ENCODE data around the gene TSPEAR.

TSPEAR gene

GRCh38 chr21:44490405-44490804 lies 221.0 kb downstream of the TSPEAR start:
- Histone ChIP-seq H3K36me3 (ENCODE audit: control insufficient read depth, insufficient read depth, low read length) (no peaks in the 10 kb centered on the region), H3K27me3 (replicated peaks; ENCODE audit: control insufficient read depth, insufficient read depth, low read length) (no peaks in the 10 kb centered on the region), H3K4me3 (replicated peaks; ENCODE audit: low read depth, low read length) (no peak overlapping the region)
- TF ChIP-seq CTCF (IDR thresholded peaks at IDR 0.05; ENCODE audit: insufficient read depth, low read length, poor library complexity, severe bottlenecking) = no peak
- no peak for DNase-seq (ENCODE audit: extremely low read depth, insufficient read length)

GRCh38 chr21:44489962-44490361 lies 221.4 kb downstream of the TSPEAR start:
- no peaks in the 10 kb centered on the region for H3K27me3 ChIP-seq (replicated peaks; ENCODE audit: control insufficient read depth, insufficient read depth, low read length)
- no peaks in the 10 kb centered on the region for H3K36me3 ChIP-seq (ENCODE audit: control insufficient read depth, insufficient read depth, low read length)
- no peak for DNase-seq (ENCODE audit: extremely low read depth, insufficient read length)
- TF ChIP-seq CTCF (IDR thresholded peaks at IDR 0.05; ENCODE audit: insufficient read depth, low read length, poor library complexity, severe bottlenecking) = peak; percentile 6
- H3K4me3 ChIP-seq (replicated peaks; ENCODE audit: low read depth, low read length) = no peak overlapping the region

- TF ChIP-seq CTCF (IDR thresholded peaks at IDR 0.05; ENCODE audit: insufficient read depth, low read length, poor library complexity, severe bottlenecking) = peak; percentile 45
- DNase-seq (ENCODE audit: extremely low read depth, insufficient read length) = no peak
- no peaks in the 10 kb centered on the region; the same call in 1 of the 2 replicates for H3K27me3 ChIP-seq (replicated peaks; ENCODE audit: control insufficient read depth, insufficient read depth, low read length)
- no peak overlapping the region for H3K4me3 ChIP-seq (replicated peaks; ENCODE audit: low read depth, low read length)
- no peaks in the 10 kb centered on the region for H3K36me3 ChIP-seq (ENCODE audit: control insufficient read depth, insufficient read depth, low read length)
Observed at GRCh38 chr21:44487831-44488230, 223.5 kb downstream of the TSPEAR start.

- DNase-seq (ENCODE audit: extremely low read depth, insufficient read length) = no peak
- TF ChIP-seq CTCF (IDR thresholded peaks at IDR 0.05; ENCODE audit: insufficient read depth, low read length, poor library complexity, severe bottlenecking) = no peak
- Histone ChIP-seq H3K4me3 (replicated peaks; ENCODE audit: low read depth, low read length) (no peak overlapping the region), H3K27me3 (replicated peaks; ENCODE audit: control insufficient read depth, insufficient read depth, low read length) (no peaks in the 10 kb centered on the region; the same call in 1 of the 2 replicates), H3K36me3 (ENCODE audit: control insufficient read depth, insufficient read depth, low read length) (no peaks in the 10 kb centered on the region)
Observed at GRCh38 chr21:44486302-44486701, 225.1 kb downstream of the TSPEAR start.

- no peak overlapping the region for H3K4me3 ChIP-seq (replicated peaks; ENCODE audit: low read depth, low read length)
Observed at GRCh38 chr21:44485796-44486195, 225.6 kb downstream of the TSPEAR start.

More at GRCh38 chr21:44485796-44486195, 225.6 kb downstream of the TSPEAR start:
- Histone ChIP-seq H3K27me3 (replicated peaks; ENCODE audit: control insufficient read depth, insufficient read depth, low read length) (no peaks in the 10 kb centered on the region; the same call in 1 of the 2 replicates), H3K36me3 (ENCODE audit: control insufficient read depth, insufficient read depth, low read length) (no peaks in the 10 kb centered on the region)
- DNase-seq (ENCODE audit: extremely low read depth, insufficient read length) = no peak
- no peak for TF ChIP-seq CTCF (IDR thresholded peaks at IDR 0.05; ENCODE audit: insufficient read depth, low read length, poor library complexity, severe bottlenecking)

All from GM06990 (cell line).